K562 (cell line): ENCODE results near the gene MYO1B. TPM values are rescaled to one million over a fixed set of nuclear protein-coding genes. Genes with fewer than 3 reads are reported as not detected.

Experiments used
- ATAC-seq: fragments of 200-7000 bp; cut with Tn5 transposase; 3 replicates; pipeline ENCODE4 v1.9.1; 2020; ENCODE audit warnings: moderate library complexity
- BruUV-seq: library from RNA; stranded (reverse); fragments of 400-500 nt; replicated peaks from 2 replicates; lab custom pipeline; 2021; lab: Mats Ljungman, UMichigan
- CTCF ChIA-PET: fragments of 300-600 bp; formaldehyde crosslinking; extraction: SDS; loops from one replicate; lab custom pipeline; 2021; ENCODE audit warnings: low intra/inter-chr PET ratio; lab: Yijun Ruan, JAX
- POLR2A ChIA-PET: fragments of 300-600, 350-650 bp; sonication (Branson Sonifier 250); formaldehyde crosslinking; extraction: SDS; loops from one replicate; lab custom pipeline; 2021; ENCODE audit warnings: antibody characterized with exemption, inconsistent platforms; lab: Yijun Ruan, JAX
- DNase-seq, 4 experiments: peaks; one replicate each; pipeline versions ENCODE4 v3.0.0 to v3.0.0-alpha.2; 2011 to 2018; ENCODE audit warnings: low spot score in 3 of 4, mixed read lengths in 3 of 4; ENCODE audit errors: extremely low read depth in 1 of 4
- FAIRE-seq: peaks from 2 replicates; lab custom pipeline; 2011; peaks lifted over from hg19 to GRCh38; lab: Jason Lieb, UNC
- H2AFZ ChIP-seq: 2 replicates; pipeline ENCODE4 v1.6.0; 2011; ENCODE audit warnings: low read depth, low read length, control low read depth, inconsistent platforms
- H3K27ac ChIP-seq: fragments of 200-600 bp; 3 replicates; pipeline ENCODE4 v1.8.0; 2011; ENCODE audit warnings: low read depth, mild to moderate bottlenecking, control low read depth, inconsistent platforms, low read length, moderate library complexity, mixed read lengths; ENCODE audit errors: extremely low read depth
- H3K27me3 ChIP-seq, 2 experiments: fragments of 300-600 bp in 1 of 2; 2 replicates in 1 of 2; 3 replicates in 1 of 2; pipeline versions ENCODE4 v1.6.0 to v1.8.0; 2011; ENCODE audit warnings: inconsistent platforms in 2 of 2, low read length in 2 of 2, mild to moderate bottlenecking in 1 of 2, mixed read lengths in 1 of 2, moderate library complexity in 1 of 2; ENCODE audit not compliant: control insufficient read depth in 2 of 2, insufficient read depth in 2 of 2
- H3K36me3 ChIP-seq: fragments of 300-600 bp; 3 replicates; pipeline ENCODE4 v1.8.0; 2011; ENCODE audit warnings: mild to moderate bottlenecking, low read length, inconsistent platforms; ENCODE audit not compliant: control insufficient read depth, insufficient read depth
- H3K4me1 ChIP-seq, 2 experiments: fragments of 200-600 bp in 1 of 2; replicated peaks in 1 of 2; 2 replicates in 1 of 2; 3 replicates in 1 of 2; pipeline versions ENCODE4 v1.5.1 to v1.8.0; 2011; ENCODE audit warnings: inconsistent platforms in 2 of 2, low read length in 2 of 2, mild to moderate bottlenecking in 1 of 2, mixed read lengths in 1 of 2, moderate library complexity in 1 of 2; ENCODE audit not compliant: control insufficient read depth in 2 of 2, insufficient read depth in 2 of 2
- H3K4me2 ChIP-seq: 2 replicates; pipeline ENCODE4 v1.6.1; 2011; ENCODE audit warnings: low read length, control low read depth, inconsistent platforms, mixed read lengths; ENCODE audit not compliant: insufficient read depth
- H3K4me3 ChIP-seq: fragments of 200-600 bp; sonication (generic), shearing (Covaris generic); 2 replicates; pipeline ENCODE4 v1.5.1; 2016; ENCODE audit warnings: control low read depth, inconsistent platforms
- H3K79me2 ChIP-seq: fragments of 200-600 bp; 3 replicates; pipeline ENCODE4 v1.8.0; 2011; ENCODE audit warnings: low read length, inconsistent platforms; ENCODE audit not compliant: control insufficient read depth, insufficient read depth
- H3K9ac ChIP-seq, 2 experiments: 2 replicates each; pipeline versions ENCODE4 v1.6.0 to v1.6.1; 2011; ENCODE audit warnings: low read depth in 2 of 2, low read length in 2 of 2, control low read depth in 1 of 2, inconsistent platforms in 1 of 2, mild to moderate bottlenecking in 1 of 2, mixed read lengths in 1 of 2; ENCODE audit not compliant: insufficient read depth in 1 of 2
- H3K9me1 ChIP-seq: one replicate; pipeline ENCODE4 v1.6.0; 2011; ENCODE audit warnings: inconsistent platforms, mild to moderate bottlenecking, low read length, moderate library complexity; ENCODE audit not compliant: control insufficient read depth, insufficient read depth
- H3K9me3 ChIP-seq: replicated peaks from 2 replicates; pipeline ENCODE4 v1.5.1; 2011; ENCODE audit warnings: low read depth, low read length, inconsistent platforms; ENCODE audit not compliant: control insufficient read depth, insufficient read depth
- H4K20me1 ChIP-seq: replicated peaks from 2 replicates; pipeline ENCODE4 v1.6.1; 2011; ENCODE audit warnings: low read length, inconsistent platforms, mixed read lengths; ENCODE audit not compliant: control insufficient read depth, insufficient read depth
- ARHGAP35 ChIP-seq: fragments of 450-650 bp; IDR thresholded peaks from 2 replicates; pipeline ENCODE4 v1.6.1; 2018; ENCODE audit not compliant: partially characterized antibody
- HNRNPUL1 ChIP-seq: fragments of 200-400 bp; formaldehyde crosslinking; IDR thresholded peaks from 2 replicates; pipeline ENCODE4 v1.6.1; 2017; ENCODE audit warnings: low read length
- JUND ChIP-seq, 2 experiments: IDR thresholded peaks; 2 replicates in 1 of 2; 3 replicates in 1 of 2; pipeline ENCODE4 v1.6.1; 2011; ENCODE audit warnings: borderline replicate concordance in 2 of 2, low read depth in 2 of 2, low read length in 2 of 2, improper control_type of control experiment in 1 of 2, missing biosample characterization in 1 of 2, missing genetic modification characterization in 1 of 2, missing genetic modification reagents in 1 of 2
- MBD2 ChIP-seq: sonication (generic); IDR thresholded peaks from 2 replicates; pipeline ENCODE4 v1.6.1; 2016; ENCODE audit warnings: low read depth, borderline replicate concordance
- RBM39 ChIP-seq: fragments of 200-400 bp; formaldehyde crosslinking; optimal IDR thresholded peaks from 2 replicates; pipeline ENCODE3; 2018; ENCODE audit warnings: low read depth, low read length
- SMAD2 ChIP-seq: fragments of 150-350 bp; IDR thresholded peaks from 2 replicates; pipeline ENCODE4 v1.6.1; 2014; ENCODE audit warnings: low read depth, mild to moderate bottlenecking, low read length
- SNRNP70 ChIP-seq: fragments of 200-400 bp; formaldehyde crosslinking; optimal IDR thresholded peaks from 2 replicates; pipeline ENCODE3; 2017; ENCODE audit warnings: low read depth, low read length
- TSC22D4 ChIP-seq: fragments of 450-650 bp; IDR thresholded peaks from 2 replicates; pipeline ENCODE4 v1.6.1; 2016; ENCODE audit warnings: missing genetic modification characterization, missing biosample characterization, control low read depth
- ZBTB17 ChIP-seq: fragments of 450-650 bp; formaldehyde crosslinking; IDR thresholded peaks from 2 replicates; pipeline ENCODE4 v1.4.0; 2020; ENCODE audit warnings: mild to moderate bottlenecking
- ZBTB8A ChIP-seq: fragments of 450-650 bp; IDR thresholded peaks from 2 replicates; pipeline ENCODE4 v1.6.1; 2018; ENCODE audit warnings: mild to moderate bottlenecking, moderate library complexity; ENCODE audit not compliant: partially characterized antibody
- ZFX ChIP-seq: sonication (generic); formaldehyde crosslinking; IDR thresholded peaks from 2 replicates; pipeline ENCODE4 v1.8.0; 2022; ENCODE audit warnings: mild to moderate bottlenecking, missing genetic modification reagents, moderate library complexity
- WGBS: fragments of 100-300 bp; shearing (Covaris generic); methylation state at CpG from one replicate; pipeline ENCODE4 v1.1.6; 2016; ENCODE audit warnings: low coverage, mixed read lengths; ENCODE audit not compliant: insufficient coverage; ENCODE audit errors: missing lambda C conversion rate; 5-methylcytosine and 5-hydroxymethylcytosine counted together
- in situ Hi-C: fragments of 300-500 bp; cut with MboI; formaldehyde crosslinking; loops from 4 replicates; pipeline ENCODE4 v1.15.0; 2018; ENCODE audit warnings: inconsistent platforms, mixed read lengths
- intact Hi-C: fragments of 100-400 bp; cut with micrococcal nuclease; formaldehyde crosslinking; loops from 2 replicates; pipeline ENCODE4 v1.14.2; 2022
- polyA plus RNA-seq, 8 experiments: library from polyadenylated mRNA; depleted of rRNA in 4 of 8; stranded (reverse) in 5 of 8; unstranded in 3 of 8; fragments of >200 nt; fragmentation: Nextera tagmentation in 2 of 8; fragmentation: Illumina TruSeq in 1 of 8; extraction: Ambion mirVana in 2 of 8; extraction: Trizol in 1 of 8; gene quantifications; 2 replicates each; pipeline versions ENCODE4 v1.2.1 to v1.2.3, GENCODE V29; 2011 to 2014; ENCODE audit warnings: inconsistent platforms in 1 of 8, missing spikeins in 1 of 8
- total RNA-seq, 7 experiments: library from RNA; depleted of rRNA in 6 of 7; stranded (reverse); fragments of >200 nt in 6 of 7; fragmentation: Illumina TruSeq in 2 of 7; extraction: Trizol in 2 of 7; gene quantifications; 2 replicates each; pipeline versions ENCODE4 v1.2.1 to v1.2.3, GENCODE V29; 2011 to 2021; ENCODE audit warnings: low replicate concordance in 1 of 7
- TF ChIP-seq, protein P1 (sequence below), 2 experiments: fragments of 450-650 bp; conservative IDR thresholded peaks; 2 replicates each; pipeline ENCODE4 v1.6.1; 2017; ENCODE audit warnings: mild to moderate bottlenecking in 2 of 2, moderate library complexity in 2 of 2
- TF ChIP-seq, protein P2 (sequence below), 2 experiments: fragments of 150-350 bp in 1 of 2; IDR thresholded peaks; 2 replicates each; pipeline ENCODE4 v1.6.1; 2012 to 2016; ENCODE audit warnings: low read depth in 2 of 2, low read length in 2 of 2, mild to moderate bottlenecking in 1 of 2, moderate library complexity in 1 of 2
- TF ChIP-seq, protein P3 (sequence below), 3 experiments: fragments of 200-800 bp in 1 of 3; fragments of 250-450 bp in 1 of 3; fragments of 450-650 bp in 1 of 3; sonication (Bioruptor Pico) in 1 of 3; sonication (Bioruptor generic) in 1 of 3; formaldehyde crosslinking in 1 of 3; IDR thresholded peaks; 2 replicates each; pipeline versions ENCODE4 v1.6.1 to v1.8.0; 2016 to 2022; ENCODE audit warnings: mild to moderate bottlenecking in 2 of 3, missing genetic modification characterization in 2 of 3, missing compliant biosample characterization in 1 of 3, moderate library complexity in 1 of 3

Gene MYO1B
- total and polyA plus RNA-seq, 9 of the 15 experiments (the other 6 are each of a cell fraction or from before 2014, with no cell fraction given), result 0.04 to 0.33 (median 0.20) TPM; not detected in 5

DNA sequence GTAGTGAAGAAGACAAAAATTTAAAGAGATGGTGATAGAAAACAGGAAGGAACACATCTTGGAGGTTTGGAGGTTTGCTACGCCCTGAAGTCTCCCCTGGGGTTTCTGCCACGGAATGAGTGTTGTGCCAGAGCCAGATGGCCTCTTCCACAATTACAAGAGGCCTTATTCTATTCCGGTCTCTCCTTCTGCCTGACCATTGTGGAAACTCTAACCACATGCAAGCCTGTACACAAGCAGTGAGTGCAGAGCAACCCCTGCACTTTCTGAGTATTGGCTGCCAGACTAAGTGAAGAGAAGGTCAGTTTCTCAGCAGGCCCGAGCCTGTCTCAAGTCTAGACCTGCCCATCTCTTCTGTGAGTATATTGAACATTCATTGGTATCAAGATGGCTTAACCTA, 22.7 kb upstream of the MYO1B start:
- no peak for ATAC-seq
- Histone ChIP-seq H3K4me3 (no peak overlapping the region), H3K27ac (no peak overlapping the region), H3K4me2 (no peak overlapping the region), H3K9me3 (no peaks in the 10 kb centered on the region), H2AFZ (no peak overlapping the region), H3K9me1 (no peaks in the 10 kb centered on the region), H3K27me3 (no peaks in the 10 kb centered on the region), H3K9ac (no peak overlapping the region), H3K36me3 (no peaks in the 10 kb centered on the region), H4K20me1 (no peaks in the 10 kb centered on the region; the same call in 1 of the 2 replicates), H3K4me1 (no peaks in the 10 kb centered on the region), H3K79me2 (no peaks in the 10 kb centered on the region)
- POLR2A ChIA-PET, result no interaction called here
- CTCF ChIA-PET, result no interaction called here
- WGBS, result 6% methylated on average over 4 of the region's 4 CpGs
- FAIRE-seq, result no peak
- in situ Hi-C loops, result loop anchor here (25.0 kb wide), 1 partner anchor 290 kb away; no protein-coding TSS in a partner anchor
- DNase-seq, result no peak
- no TSS peak for BruUV-seq
- intact Hi-C loops, result no loop called here
- TF ChIP-seq JUND (IDR thresholded peaks at IDR 0.05; ENCODE audit: borderline replicate concordance, low read depth, low read length), result no peak
- no peak for TF ChIP-seq JUND (tag; IDR thresholded peaks at IDR 0.05; ENCODE audit: borderline replicate concordance, low read depth, low read length)
- TF ChIP-seq SNRNP70, result no peak
- TF ChIP-seq, protein P1, sequence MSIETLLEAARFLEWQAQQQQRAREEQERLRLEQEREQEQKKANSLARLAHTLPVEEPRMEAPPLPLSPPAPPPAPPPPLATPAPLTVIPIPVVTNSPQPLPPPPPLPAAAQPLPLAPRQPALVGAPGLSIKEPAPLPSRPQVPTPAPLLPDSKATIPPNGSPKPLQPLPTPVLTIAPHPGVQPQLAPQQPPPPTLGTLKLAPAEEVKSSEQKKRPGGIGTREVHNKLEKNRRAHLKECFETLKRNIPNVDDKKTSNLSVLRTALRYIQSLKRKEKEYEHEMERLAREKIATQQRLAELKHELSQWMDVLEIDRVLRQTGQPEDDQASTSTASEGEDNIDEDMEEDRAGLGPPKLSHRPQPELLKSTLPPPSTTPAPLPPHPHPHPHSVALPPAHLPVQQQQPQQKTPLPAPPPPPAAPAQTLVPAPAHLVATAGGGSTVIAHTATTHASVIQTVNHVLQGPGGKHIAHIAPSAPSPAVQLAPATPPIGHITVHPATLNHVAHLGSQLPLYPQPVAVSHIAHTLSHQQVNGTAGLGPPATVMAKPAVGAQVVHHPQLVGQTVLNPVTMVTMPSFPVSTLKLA (conservative IDR thresholded peaks at IDR 0.05), result no peak
- no peak for TF ChIP-seq ZFX (CRISPR knock-in tag)
- no peak for TF ChIP-seq ZBTB17 (CRISPR knock-in tag)
- no peak for TF ChIP-seq SMAD2
- TF ChIP-seq ARHGAP35, result no peak
- no peak for TF ChIP-seq RBM39
- TF ChIP-seq, protein P2, sequence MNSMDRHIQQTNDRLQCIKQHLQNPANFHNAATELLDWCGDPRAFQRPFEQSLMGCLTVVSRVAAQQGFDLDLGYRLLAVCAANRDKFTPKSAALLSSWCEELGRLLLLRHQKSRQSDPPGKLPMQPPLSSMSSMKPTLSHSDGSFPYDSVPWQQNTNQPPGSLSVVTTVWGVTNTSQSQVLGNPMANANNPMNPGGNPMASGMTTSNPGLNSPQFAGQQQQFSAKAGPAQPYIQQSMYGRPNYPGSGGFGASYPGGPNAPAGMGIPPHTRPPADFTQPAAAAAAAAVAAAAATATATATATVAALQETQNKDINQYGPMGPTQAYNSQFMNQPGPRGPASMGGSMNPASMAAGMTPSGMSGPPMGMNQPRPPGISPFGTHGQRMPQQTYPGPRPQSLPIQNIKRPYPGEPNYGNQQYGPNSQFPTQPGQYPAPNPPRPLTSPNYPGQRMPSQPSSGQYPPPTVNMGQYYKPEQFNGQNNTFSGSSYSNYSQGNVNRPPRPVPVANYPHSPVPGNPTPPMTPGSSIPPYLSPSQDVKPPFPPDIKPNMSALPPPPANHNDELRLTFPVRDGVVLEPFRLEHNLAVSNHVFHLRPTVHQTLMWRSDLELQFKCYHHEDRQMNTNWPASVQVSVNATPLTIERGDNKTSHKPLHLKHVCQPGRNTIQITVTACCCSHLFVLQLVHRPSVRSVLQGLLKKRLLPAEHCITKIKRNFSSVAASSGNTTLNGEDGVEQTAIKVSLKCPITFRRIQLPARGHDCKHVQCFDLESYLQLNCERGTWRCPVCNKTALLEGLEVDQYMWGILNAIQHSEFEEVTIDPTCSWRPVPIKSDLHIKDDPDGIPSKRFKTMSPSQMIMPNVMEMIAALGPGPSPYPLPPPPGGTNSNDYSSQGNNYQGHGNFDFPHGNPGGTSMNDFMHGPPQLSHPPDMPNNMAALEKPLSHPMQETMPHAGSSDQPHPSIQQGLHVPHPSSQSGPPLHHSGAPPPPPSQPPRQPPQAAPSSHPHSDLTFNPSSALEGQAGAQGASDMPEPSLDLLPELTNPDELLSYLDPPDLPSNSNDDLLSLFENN (IDR thresholded peaks at IDR 0.05; ENCODE audit: low read depth in 2 of 2, low read length in 2 of 2), result no peak
- TF ChIP-seq, protein P3, sequence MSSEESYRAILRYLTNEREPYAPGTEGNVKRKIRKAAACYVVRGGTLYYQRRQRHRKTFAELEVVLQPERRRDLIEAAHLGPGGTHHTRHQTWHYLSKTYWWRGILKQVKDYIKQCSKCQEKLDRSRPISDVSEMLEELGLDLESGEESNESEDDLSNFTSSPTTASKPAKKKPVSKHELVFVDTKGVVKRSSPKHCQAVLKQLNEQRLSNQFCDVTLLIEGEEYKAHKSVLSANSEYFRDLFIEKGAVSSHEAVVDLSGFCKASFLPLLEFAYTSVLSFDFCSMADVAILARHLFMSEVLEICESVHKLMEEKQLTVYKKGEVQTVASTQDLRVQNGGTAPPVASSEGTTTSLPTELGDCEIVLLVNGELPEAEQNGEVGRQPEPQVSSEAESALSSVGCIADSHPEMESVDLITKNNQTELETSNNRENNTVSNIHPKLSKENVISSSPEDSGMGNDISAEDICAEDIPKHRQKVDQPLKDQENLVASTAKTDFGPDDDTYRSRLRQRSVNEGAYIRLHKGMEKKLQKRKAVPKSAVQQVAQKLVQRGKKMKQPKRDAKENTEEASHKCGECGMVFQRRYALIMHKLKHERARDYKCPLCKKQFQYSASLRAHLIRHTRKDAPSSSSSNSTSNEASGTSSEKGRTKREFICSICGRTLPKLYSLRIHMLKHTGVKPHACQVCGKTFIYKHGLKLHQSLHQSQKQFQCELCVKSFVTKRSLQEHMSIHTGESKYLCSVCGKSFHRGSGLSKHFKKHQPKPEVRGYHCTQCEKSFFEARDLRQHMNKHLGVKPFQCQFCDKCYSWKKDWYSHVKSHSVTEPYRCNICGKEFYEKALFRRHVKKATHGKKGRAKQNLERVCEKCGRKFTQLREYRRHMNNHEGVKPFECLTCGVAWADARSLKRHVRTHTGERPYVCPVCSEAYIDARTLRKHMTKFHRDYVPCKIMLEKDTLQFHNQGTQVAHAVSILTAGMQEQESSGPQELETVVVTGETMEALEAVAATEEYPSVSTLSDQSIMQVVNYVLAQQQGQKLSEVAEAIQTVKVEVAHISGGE (CRISPR knock-in tag; IDR thresholded peaks at IDR 0.05), result no peak
- TF ChIP-seq TSC22D4 (tag), result no peak
- TF ChIP-seq ZBTB8A, result no peak
- TF ChIP-seq HNRNPUL1, result no peak
- no peak for TF ChIP-seq MBD2
